GM12865 (cell line): ENCODE data around the gene MYO10.
A peak's percentile ranks its signal among the peaks of the same experiment; 100 is the strongest.

ENCODE experiments used
- DNase-seq: peaks from one replicate; pipeline ENCODE4 v3.0.0; 2010; ENCODE audit warnings: low read depth
- H3K4me3 ChIP-seq: 2 replicates; pipeline ENCODE4 v1.5.1; 2011; ENCODE audit warnings: mild to moderate bottlenecking, low read depth, low read length, control low read depth
- TF ChIP-seq, protein P1 (sequence below): IDR thresholded peaks from 2 replicates; pipeline ENCODE4 v1.5.1; 2011; ENCODE audit warnings: low read length, control low read depth, low read depth, inconsistent platforms; ENCODE audit not compliant: insufficient read depth; ENCODE audit errors: missing control alignments

The MYO10 gene

DNA sequence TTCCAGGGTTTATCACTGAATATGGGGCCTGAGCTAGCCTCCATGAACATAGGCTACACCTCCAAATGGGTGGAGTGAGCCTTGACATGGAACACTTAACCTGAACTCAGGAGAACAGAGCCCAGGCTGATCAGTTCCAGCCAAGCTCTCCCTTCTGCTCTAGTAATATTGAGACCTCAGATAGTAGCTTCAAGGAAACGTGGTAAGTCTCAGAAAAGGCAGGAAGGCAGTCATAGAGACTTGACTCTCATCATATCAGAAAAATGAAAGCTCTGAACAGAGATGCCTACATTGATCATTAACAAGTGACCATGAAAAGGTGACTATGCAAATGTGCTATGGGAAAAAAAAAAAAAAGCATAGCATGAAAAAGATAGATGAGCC is 40.5 kb upstream of the MYO10 start:
- TF ChIP-seq, protein P1, sequence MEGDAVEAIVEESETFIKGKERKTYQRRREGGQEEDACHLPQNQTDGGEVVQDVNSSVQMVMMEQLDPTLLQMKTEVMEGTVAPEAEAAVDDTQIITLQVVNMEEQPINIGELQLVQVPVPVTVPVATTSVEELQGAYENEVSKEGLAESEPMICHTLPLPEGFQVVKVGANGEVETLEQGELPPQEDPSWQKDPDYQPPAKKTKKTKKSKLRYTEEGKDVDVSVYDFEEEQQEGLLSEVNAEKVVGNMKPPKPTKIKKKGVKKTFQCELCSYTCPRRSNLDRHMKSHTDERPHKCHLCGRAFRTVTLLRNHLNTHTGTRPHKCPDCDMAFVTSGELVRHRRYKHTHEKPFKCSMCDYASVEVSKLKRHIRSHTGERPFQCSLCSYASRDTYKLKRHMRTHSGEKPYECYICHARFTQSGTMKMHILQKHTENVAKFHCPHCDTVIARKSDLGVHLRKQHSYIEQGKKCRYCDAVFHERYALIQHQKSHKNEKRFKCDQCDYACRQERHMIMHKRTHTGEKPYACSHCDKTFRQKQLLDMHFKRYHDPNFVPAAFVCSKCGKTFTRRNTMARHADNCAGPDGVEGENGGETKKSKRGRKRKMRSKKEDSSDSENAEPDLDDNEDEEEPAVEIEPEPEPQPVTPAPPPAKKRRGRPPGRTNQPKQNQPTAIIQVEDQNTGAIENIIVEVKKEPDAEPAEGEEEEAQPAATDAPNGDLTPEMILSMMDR: no peak
- no peak overlapping the region for H3K4me3 ChIP-seq
- DNase-seq: peak; percentile 22

DNA sequence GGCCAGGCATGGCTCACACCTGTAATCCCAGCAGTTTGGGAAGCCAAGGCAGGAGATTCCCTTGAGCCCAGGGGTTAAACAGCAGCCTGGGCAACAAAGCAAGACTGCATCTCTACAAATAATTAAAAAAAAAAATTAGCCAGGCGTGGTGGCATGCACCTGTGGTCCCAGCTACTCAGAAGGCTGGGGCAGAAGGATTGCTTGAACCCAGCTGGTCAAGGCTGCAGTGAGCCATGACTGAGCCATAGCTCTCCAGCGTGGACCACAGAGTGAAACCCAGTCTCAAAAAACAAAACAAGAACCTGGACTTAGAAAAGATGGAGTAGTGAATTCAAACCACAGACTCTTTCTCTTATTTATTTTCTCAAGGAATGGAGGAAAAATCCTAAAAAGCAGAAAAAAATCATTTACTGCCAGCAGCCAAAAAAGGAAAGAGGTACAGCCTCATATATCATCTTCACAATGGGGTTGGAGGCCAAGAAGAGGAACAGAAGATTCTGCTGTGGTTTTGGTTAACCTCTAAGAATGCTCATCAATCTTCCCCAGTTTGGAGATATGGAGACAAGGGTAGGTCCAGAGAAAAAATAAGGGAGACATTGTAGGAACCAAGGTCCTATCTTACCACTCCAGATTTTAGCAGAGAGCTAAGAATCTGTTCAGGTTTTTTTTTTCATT is 40.0 kb upstream of the MYO10 start:
- H3K4me3 ChIP-seq: no peak overlapping the region
- DNase-seq: peak; percentile 40
- TF ChIP-seq, protein P1: no peak

DNA sequence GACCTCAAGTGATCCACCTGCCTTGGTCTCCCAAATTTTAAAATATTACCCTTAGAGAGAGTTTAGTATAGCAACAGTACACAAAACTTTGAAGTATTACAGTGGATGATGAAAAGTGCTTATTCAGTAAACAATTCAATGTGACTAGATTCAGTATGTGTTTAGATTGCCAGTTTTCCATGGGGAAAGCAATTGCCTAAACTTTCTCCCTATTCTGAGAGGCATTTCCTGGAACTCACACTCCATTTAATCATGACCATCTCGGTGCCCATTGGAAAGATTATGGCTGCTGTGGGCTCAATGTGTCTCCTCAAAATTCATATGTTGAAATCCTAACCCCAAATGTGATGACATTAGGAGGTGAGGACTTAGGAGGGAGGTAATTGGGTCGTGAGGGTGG is 38.9 kb upstream of the MYO10 start:
- no peak overlapping the region for H3K4me3 ChIP-seq
- DNase-seq: no peak
- TF ChIP-seq, protein P1: no peak

DNA sequence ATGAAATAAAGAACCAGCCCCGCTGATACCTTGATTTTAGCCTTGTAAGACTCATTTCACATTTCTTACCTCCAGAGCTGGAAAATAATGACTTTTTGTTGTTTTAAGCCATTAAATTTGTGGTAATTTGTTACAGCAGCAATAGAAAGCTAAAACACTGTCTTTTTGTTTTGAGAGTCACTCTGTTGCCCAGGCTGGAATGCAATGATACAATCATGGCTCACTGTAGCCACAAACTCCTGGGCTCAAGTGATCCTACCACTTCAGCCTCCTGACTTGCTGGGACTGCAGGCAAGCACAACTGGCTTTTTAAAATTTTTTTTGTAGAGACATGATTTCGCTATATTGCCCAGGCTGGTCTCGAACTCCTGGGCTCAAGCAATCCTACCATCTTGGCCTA is 34.7 kb upstream of the MYO10 start:
- no peak for DNase-seq
- no peak overlapping the region for H3K4me3 ChIP-seq
- TF ChIP-seq, protein P1: no peak

DNA sequence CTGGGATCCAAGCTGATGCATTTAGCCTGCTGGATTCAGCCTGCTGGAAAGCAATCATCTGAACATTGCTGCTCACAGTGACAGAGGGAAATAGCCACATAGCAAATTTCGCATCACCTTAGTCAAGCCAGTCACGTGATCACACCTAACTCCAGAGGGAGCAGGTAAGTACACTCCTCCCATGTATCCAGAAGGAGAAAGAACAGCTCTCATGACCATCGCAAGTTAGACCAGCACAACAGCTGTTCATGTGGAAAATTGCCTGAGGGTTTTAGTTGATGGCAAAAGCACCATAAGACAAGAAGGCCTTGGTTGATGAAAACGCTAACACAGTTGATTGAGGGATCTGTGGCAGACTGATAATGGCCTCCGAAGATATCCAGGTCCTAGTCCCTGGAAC is 34.2 kb upstream of the MYO10 start:
- DNase-seq: no peak
- H3K4me3 ChIP-seq: no peak overlapping the region
- TF ChIP-seq, protein P1: no peak

DNA sequence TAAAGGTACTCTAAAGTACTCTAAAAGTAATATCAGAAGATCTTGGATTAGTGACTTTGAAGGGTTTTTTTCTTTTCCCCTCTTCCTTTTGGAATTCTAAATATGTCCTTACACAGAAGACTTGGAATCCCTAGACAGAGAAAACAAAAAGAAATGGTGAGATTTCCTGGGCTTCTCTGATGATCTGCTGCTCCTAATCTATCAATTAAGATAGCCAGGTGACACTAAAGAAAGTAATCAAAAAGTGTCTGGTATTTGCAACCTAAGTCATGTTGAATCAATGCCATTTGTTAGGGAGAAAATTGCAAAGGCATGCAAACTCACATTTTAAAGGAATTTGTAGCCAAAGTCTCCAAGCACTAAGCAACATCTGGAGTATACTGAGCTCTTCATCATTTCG is 29.5 kb upstream of the MYO10 start:
- TF ChIP-seq, protein P1: no peak
- no peak for DNase-seq
- no peak overlapping the region for H3K4me3 ChIP-seq

DNA sequence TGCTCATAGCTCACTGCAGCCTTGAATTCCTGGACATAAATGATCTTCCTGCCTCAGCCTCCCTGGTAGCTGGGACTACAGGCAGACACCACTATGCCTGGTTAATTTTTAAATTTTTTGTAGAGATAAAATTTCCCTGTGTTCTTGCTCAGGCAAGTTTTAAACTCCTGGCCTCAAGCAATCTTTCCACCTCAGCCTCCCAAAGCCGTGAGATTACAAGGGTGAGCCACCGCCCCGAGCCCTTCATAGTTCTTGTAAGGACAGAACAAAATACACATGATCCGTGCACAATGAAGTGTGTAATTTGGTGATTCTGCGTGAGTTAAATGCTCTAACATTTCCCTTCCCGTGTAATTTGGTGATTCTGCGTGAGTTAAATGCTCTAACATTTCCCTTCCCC is 27.7 kb upstream of the MYO10 start:
- no peak for DNase-seq
- TF ChIP-seq, protein P1: no peak
- H3K4me3 ChIP-seq: no peak overlapping the region
